Measurements from ENCODE around the gene FBLN1.

DNA sequence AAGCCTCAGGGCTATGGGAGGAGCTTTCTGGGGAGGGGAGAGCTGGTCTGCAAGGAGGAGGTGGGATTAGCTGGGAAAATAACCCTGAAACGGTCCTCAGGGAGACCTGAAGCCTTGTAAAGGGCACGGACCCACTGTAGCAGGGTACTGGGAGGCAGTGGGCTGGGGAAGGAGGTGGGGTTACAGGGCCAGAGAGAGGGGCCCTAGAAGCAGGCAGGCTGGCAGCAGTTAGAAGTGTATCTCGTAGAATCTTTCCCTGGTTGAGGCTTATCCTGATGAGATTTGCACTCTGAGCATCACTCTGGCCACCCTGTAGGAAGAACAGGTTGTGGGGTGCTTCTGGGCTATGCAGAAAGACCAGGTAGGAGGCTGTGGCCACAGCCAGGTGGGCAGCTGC lies 29.6 kb downstream of the FBLN1 start:
- TF ChIP-seq POLR2A (IDR thresholded peaks at IDR 0.05; ENCODE audit: low read length), result no peak
- TF ChIP-seq GATA1 (IDR thresholded peaks at IDR 0.05; ENCODE audit: low read depth, low read length), result no peak
